Central memory CD8-positive, alpha-beta T cell (primary cell): Measurements from ENCODE around the gene DNPEP.

Experiments used
- ATAC-seq: fragments of 150-1000 bp; cut with Tn5 transposase; replicated peaks from 2 replicates; pipeline ENCODE4 v1.10.0; 2022; ENCODE audit warnings: mild to moderate bottlenecking, moderate FRiP score, moderate number of reproducible peaks; ENCODE audit not compliant: poor library complexity, severe bottlenecking; ENCODE audit errors: extremely low read depth
- DNase-seq, 2 donors: peaks; one replicate each; pipeline ENCODE4 v3.0.0; 2021; ENCODE audit warnings: low spot score in 2 of 2
- H3K27ac Mint-ChIP-seq: one replicate; pipeline ENCODE4 v1.8.0; 2022; ENCODE audit warnings: low read depth, mild to moderate bottlenecking, moderate library complexity, mixed read lengths
- H3K27me3 Mint-ChIP-seq: one replicate; pipeline ENCODE4 v1.8.0; 2022; ENCODE audit warnings: mixed read lengths
- H3K36me3 Mint-ChIP-seq: one replicate; pipeline ENCODE4 v1.8.0; 2022; ENCODE audit warnings: mild to moderate bottlenecking, moderate library complexity, mixed read lengths; ENCODE audit not compliant: insufficient read depth
- H3K4me1 Mint-ChIP-seq: one replicate; pipeline ENCODE4 v1.8.0; 2022; ENCODE audit warnings: mixed read lengths
- H3K4me3 Mint-ChIP-seq: one replicate; pipeline ENCODE4 v1.8.0; 2022; ENCODE audit warnings: mild to moderate bottlenecking, moderate library complexity, mixed read lengths
- H3K9me3 Mint-ChIP-seq: one replicate; pipeline ENCODE4 v1.8.0; 2022; ENCODE audit warnings: mixed read lengths

The DNPEP gene

GRCh38 chr2:219387306-219388120 is at the start of gene DNPEP:
Gene DNPEP (minus strand): TSS chr2:219387912. CDS start chr2:219387794, 118 bp downstream.
- H3K27me3 Mint-ChIP-seq, result peaks cover under 1% of the 10 kb centered on the region
- ATAC-seq, result peak; percentile 57
- H3K9me3 Mint-ChIP-seq, result no peaks in the 10 kb centered on the region
- peak within 1 kb of the TSS; percentile 95 for H3K27ac Mint-ChIP-seq
- H3K36me3 Mint-ChIP-seq, result peaks cover 29% of the 10 kb centered on the region
- peaks cover 22% of the 10 kb centered on the region for H3K4me1 Mint-ChIP-seq
- H3K4me3 Mint-ChIP-seq, result peak within 1 kb of the TSS; percentile 95
- peak; percentile 88 to 91 for DNase-seq

- H3K27ac Mint-ChIP-seq, result no peak overlapping the region
- H3K9me3 Mint-ChIP-seq, result no peaks in the 10 kb centered on the region
- no peak overlapping the region for H3K4me3 Mint-ChIP-seq
- ATAC-seq (no peak), DNase-seq (no peak)
- H3K36me3 Mint-ChIP-seq, result peaks cover 4% of the 10 kb centered on the region
- H3K4me1 Mint-ChIP-seq, result peaks cover 10% of the 10 kb centered on the region
- H3K27me3 Mint-ChIP-seq, result peaks cover 22% of the 10 kb centered on the region
Observed at GRCh38 chr2:219437141-219437540, 49.4 kb upstream of the DNPEP start.

GRCh38 chr2:219436491-219436890 is 48.8 kb upstream of the DNPEP start:
- Mint-ChIP-seq H3K36me3 (peaks cover 4% of the 10 kb centered on the region), H3K27me3 (peaks cover 20% of the 10 kb centered on the region), H3K4me3 (no peak overlapping the region), H3K4me1 (peaks cover 8% of the 10 kb centered on the region), H3K9me3 (no peaks in the 10 kb centered on the region), H3K27ac (no peak overlapping the region)
- no peak for ATAC-seq
- no peak for DNase-seq

- H3K4me3 Mint-ChIP-seq, result no peak overlapping the region
- peaks cover 12% of the 10 kb centered on the region for H3K27me3 Mint-ChIP-seq
- no peak overlapping the region for H3K27ac Mint-ChIP-seq
- H3K36me3 Mint-ChIP-seq, result peaks cover 2% of the 10 kb centered on the region
- DNase-seq (no peak), ATAC-seq (no peak)
- peaks cover under 1% of the 10 kb centered on the region for H3K4me1 Mint-ChIP-seq
- H3K9me3 Mint-ChIP-seq, result no peaks in the 10 kb centered on the region
Observed at GRCh38 chr2:219435701-219436100, 48.0 kb upstream of the DNPEP start.

- no peaks in the 10 kb centered on the region for H3K4me1 Mint-ChIP-seq
- H3K36me3 Mint-ChIP-seq, result peaks cover 2% of the 10 kb centered on the region
- no peak within 1 kb of the TSS for H3K4me3 Mint-ChIP-seq
- H3K9me3 Mint-ChIP-seq, result no peaks in the 10 kb centered on the region
- ATAC-seq (no peak), DNase-seq (no peak)
- no peak within 1 kb of the TSS for H3K27ac Mint-ChIP-seq
- H3K27me3 Mint-ChIP-seq, result peaks cover 9% of the 10 kb centered on the region
Observed at GRCh38 chr2:219434718-219435525, 47.2 kb upstream of the DNPEP start, which contains the start of gene SPEG. Gene SPEG (plus strand): TSS chr2:219434843. CDS start chr2:219434978, 135 bp downstream.

GRCh38 chr2:219434468-219434717 is 46.7 kb upstream of the DNPEP start:
- Mint-ChIP-seq H3K27ac (no peak overlapping the region), H3K27me3 (peaks cover 9% of the 10 kb centered on the region), H3K4me3 (no peak overlapping the region), H3K4me1 (no peaks in the 10 kb centered on the region), H3K9me3 (no peaks in the 10 kb centered on the region), H3K36me3 (peaks cover 2% of the 10 kb centered on the region)
- no peak for DNase-seq
- ATAC-seq, result no peak

- H3K4me3 Mint-ChIP-seq, result no peak overlapping the region
Observed at GRCh38 chr2:219433666-219434467, 46.2 kb upstream of the DNPEP start.

GRCh38 chr2:219430633-219431615 is 43.2 kb upstream of the DNPEP start:
- H3K36me3 Mint-ChIP-seq, result peaks cover 3% of the 10 kb centered on the region
- no peaks in the 10 kb centered on the region for H3K9me3 Mint-ChIP-seq
- H3K4me1 Mint-ChIP-seq, result no peaks in the 10 kb centered on the region
- ATAC-seq (no peak), DNase-seq (no peak)
- H3K27ac Mint-ChIP-seq, result no peak overlapping the region
- H3K4me3 Mint-ChIP-seq, result no peak overlapping the region
- H3K27me3 Mint-ChIP-seq, result peaks cover 24% of the 10 kb centered on the region

More at GRCh38 chr2:219433666-219434467, 46.2 kb upstream of the DNPEP start:
- no peaks in the 10 kb centered on the region for H3K9me3 Mint-ChIP-seq
- no peak overlapping the region for H3K27ac Mint-ChIP-seq
- no peak for ATAC-seq
- H3K4me1 Mint-ChIP-seq, result no peaks in the 10 kb centered on the region
- H3K36me3 Mint-ChIP-seq, result peaks cover 2% of the 10 kb centered on the region
- DNase-seq, result no peak
- peaks cover 9% of the 10 kb centered on the region for H3K27me3 Mint-ChIP-seq

- ATAC-seq, result no peak
- Mint-ChIP-seq H3K36me3 (peaks cover 1% of the 10 kb centered on the region), H3K27ac (no peak overlapping the region), H3K27me3 (peaks cover 32% of the 10 kb centered on the region), H3K4me1 (no peaks in the 10 kb centered on the region), H3K9me3 (no peaks in the 10 kb centered on the region), H3K4me3 (no peak overlapping the region)
- DNase-seq, result no peak
Observed at GRCh38 chr2:219429958-219430606, 42.4 kb upstream of the DNPEP start.

- ATAC-seq (no peak), DNase-seq (no peak)
- Mint-ChIP-seq H3K9me3 (no peaks in the 10 kb centered on the region), H3K36me3 (peaks cover 1% of the 10 kb centered on the region), H3K4me3 (no peak overlapping the region), H3K27ac (no peak overlapping the region), H3K4me1 (no peaks in the 10 kb centered on the region), H3K27me3 (peaks cover 39% of the 10 kb centered on the region)
Observed at GRCh38 chr2:219428469-219428868, 40.8 kb upstream of the DNPEP start.

GRCh38 chr2:219426534-219427136 is 38.9 kb upstream of the DNPEP start:
- Mint-ChIP-seq H3K4me3 (no peak overlapping the region), H3K9me3 (no peaks in the 10 kb centered on the region), H3K27me3 (peaks cover 49% of the 10 kb centered on the region), H3K36me3 (peaks cover 3% of the 10 kb centered on the region), H3K4me1 (no peaks in the 10 kb centered on the region), H3K27ac (no peak overlapping the region)
- no peak for DNase-seq
- ATAC-seq, result no peak
